ENCODE measurements around the gene HEATR9. TPM values are rescaled to one million over a fixed set of nuclear protein-coding genes. Genes with fewer than 3 reads are reported as not detected.
"Not testable (repeated sequence)": the region's sequence is repeated elsewhere in the genome, so short reads cannot be mapped to it uniquely, and the experiment has no call there.

HEATR9 gene, protein sequence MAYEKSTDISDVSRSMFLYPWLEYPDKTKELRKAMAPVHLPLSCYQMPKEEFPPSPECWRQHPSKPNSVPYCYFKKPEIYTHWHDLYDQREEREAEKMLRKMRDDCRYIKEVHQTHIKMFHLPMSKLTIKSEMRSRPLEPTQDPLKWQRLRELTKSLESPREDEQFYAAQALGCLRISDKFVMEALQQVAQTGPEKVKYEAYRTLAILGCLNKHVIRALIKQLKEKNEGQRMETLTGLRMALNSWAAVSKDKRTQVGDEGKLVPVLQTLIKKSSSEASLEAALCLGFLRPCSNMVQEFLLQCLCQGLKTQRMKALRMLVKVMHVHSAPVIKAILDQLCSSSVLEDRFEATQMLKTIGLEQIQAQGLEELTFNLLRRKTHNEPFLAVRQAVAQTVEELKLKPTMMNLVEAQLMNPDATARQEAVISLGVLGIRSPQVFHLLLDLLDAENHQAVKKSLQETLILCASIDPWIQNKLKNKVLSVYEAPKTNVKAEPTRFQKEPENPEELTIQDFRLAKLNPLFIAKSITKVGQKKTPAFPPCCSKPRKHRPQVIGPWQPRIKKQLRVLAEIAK
- total RNA-seq, result not detected

DNA sequence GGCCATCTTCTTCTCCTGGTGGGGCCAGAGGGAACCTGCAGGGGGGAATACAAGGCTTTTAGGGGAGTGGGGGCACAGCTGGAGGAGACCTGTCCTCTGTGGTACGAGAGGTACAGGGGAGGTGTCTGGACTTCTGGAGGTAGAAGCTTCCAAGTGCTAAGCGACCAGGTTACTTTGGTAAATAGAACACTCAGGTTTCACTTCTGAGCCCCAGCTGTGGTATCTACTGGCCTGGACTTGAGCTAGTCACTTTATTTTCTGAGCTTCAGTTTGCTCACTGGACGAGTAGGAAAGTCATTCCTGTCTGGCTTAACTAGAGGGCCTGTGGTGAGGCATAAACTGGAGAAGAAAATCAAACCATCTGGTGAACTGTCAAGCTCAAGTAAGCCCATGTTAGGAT lies at the start of gene HEATR9:
Gene HEATR9 (minus strand): TSS at position 155 of the 400 bp plus-strand sequence. CDS start 149 bp downstream, at position 6.
- DNase-seq (ENCODE audit: low spot score) (no peak), ATAC-seq (no peak)

- DNase-seq (ENCODE audit: low spot score) (no peak), ATAC-seq (no peak)
Observed at GRCh38 chr17:35917519-35918213, 49.0 kb upstream of the HEATR9 start.

DNA sequence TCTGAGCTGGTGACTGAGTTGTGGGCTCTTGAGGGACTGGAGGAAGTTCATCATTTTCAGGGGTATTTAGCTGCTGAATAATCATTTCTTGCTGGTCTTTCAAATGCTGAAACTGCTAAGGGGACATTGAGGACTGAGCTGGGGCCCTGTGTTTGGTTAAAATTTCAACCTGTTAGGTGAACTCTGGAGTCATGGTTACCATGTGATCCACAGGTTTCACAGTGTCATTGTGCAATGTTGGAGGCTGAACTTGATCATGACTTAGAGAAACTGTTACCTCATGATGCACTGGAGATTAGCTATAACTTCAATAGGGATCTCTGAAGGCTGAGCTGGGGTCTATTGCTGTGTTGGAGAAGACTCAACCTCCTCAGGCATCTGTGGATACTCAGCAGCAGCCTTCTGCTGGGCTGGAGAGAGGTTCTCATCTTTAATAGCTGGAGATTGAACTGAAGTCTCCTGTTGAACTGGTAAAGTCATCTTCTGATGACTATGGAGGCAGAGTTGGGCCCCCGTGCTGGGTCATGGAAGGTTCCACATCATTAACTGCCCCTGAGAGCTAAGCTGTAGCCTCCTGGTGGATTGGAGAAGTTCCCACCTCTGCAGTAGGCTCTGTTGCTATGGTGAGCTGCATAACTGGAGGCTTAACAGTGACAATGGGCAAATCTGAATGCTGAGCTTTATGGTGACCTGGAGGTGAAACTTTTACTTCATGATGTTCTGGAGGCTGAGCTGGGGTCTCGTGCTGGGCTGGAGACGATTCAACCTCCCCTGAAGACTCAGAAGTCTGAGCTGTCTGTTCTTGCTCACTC lies 46.7 kb upstream of the HEATR9 start:
- ATAC-seq, result peak; percentile 74
- DNase-seq (ENCODE audit: low spot score), result peak; percentile 68

DNA sequence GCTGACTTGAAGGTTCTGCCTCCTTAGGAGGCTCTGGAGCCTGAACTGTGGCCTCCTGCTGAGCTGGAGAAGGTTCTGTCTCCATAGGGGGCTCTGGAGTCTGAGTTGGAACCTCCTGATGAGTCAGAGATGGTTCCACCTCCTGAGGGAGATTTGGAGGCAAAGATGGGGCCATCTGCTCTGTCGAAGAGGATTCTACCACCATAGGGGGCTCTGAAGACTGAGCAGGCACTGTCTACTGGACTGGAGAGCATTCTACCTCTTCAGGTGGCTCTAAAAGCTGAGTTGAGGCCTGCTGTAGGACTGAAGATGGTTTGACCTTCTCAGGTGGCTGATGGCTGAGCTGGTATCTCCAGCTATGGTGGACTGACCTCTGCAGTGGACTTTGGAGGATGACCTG lies 45.7 kb upstream of the HEATR9 start:
- DNase-seq (ENCODE audit: low spot score) (no peak), ATAC-seq (no peak)

DNA sequence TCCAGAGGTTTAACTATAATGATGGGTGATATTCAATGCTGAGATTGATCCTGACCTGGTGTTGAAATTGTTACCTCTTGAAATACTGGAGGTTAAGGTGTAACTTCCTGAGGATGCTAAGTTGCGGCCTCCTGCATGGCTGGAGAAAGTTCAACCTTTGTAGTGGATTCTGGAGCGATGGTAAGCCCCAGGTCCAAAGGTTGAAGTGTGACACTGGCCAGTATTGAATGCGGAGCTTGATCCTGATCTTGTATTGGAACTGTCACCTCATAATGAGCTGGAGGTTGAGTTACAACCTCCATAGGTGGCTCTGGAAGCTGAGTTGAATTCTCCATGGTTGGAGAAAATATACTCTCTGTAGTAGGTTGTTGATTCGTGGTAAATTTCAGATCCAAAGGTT lies 44.9 kb upstream of the HEATR9 start:
- peak; percentile 59 for DNase-seq (ENCODE audit: low spot score)
- peak; percentile 51 for ATAC-seq

GRCh38 chr17:35912942-35913341 lies 44.3 kb upstream of the HEATR9 start:
- peak; percentile 69 for ATAC-seq
- DNase-seq (ENCODE audit: low spot score), result peak; percentile 69

GRCh38 chr17:35912339-35912912 lies 43.7 kb upstream of the HEATR9 start:
- ATAC-seq (no peak), DNase-seq (ENCODE audit: low spot score) (no peak)

GRCh38 chr17:35909408-35909807 lies 40.7 kb upstream of the HEATR9 start:
- ATAC-seq (no peak), DNase-seq (ENCODE audit: low spot score) (no peak)

DNA sequence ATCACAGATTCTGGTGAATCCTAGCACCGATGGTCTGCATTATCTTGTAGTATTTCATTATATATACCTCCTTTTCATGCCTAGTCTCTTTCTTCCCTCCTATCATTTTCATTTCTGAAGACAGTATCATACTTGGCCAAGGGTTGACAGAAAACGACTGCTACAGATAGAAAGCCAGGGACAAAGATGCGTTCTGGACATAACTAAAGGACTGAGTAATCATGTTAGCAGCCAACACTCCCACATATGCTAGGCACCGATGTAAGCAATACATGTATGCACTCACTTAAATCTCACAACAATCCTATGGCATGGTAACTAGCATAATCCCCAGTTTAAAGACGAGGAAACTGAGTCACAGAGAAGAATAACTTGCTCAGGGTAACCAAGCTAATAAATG lies 39.0 kb upstream of the HEATR9 start:
- ATAC-seq (no peak), DNase-seq (ENCODE audit: low spot score) (no peak)

DNA sequence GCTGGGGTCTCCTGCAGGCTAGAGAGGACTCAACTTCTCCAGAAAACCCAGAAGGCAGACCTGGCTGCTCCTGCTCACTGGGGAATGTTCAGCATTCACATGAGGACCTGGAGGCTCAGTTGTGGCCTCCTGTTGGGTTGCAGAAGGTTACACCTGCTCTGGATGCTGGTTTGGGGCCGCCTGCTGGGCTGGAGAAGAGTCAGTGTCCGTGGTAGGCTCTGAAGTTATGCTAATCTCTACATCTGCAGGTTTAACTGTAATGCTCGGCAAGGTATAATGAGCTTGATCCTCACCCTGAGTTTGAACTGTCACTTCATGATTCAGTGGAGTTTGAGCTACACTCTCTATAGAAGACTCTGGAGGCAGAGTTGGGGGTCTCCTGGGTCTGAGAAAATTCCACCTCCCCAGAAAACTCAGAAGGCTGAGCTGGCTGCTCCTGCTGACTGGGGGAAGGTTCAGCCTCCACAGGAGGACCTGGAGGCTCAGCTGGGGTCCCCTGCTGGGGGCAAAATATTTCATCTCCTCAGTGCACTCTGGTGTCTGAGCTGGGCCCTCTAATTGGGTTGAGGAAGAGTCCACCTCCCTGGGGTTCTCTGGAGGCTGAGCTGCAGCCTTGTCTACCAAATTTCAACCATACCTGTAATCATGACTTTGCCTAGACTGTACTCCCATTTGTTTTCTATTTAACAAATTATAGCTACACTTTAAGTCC lies 38.4 kb upstream of the HEATR9 start:
- ATAC-seq (no peak), DNase-seq (ENCODE audit: low spot score) (no peak)

DNA sequence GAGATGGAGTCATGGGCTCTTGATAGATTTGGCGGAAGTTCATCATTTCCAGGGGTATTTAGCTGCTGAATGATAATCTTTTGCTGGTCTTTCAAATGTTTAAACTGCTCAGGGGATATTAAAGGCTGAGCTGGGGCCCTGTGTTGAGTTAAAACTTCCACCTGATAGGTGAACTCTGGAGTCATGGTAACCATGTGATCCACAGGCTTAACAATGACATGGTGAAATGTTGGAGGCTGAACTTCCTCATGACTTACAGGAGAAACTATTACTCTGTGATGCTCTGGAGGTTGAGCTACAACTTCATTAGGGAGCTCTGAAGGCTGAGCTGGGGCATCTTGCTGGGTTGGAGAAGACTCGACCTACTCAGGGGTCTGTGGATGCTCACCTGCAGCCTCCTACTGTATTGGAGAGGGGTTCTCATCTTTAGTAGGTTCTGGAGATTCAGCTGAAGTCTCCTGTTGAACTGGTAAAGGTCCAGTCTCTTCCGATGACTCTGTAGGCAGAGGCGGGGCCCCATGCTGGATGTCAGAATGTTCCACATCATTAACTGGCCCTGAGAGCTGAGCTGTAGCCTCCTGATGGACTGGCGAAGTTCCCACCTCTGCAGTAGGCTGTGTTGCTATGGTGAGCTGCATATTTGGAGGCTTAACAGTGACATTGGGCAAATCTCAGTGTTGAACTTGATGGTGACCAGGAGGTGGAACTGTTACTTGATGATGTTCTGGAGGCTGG lies 37.7 kb upstream of the HEATR9 start:
- DNase-seq (ENCODE audit: low spot score), result no peak
- ATAC-seq, result no peak

GRCh38 chr17:35903451-35903850 lies 34.8 kb upstream of the HEATR9 start:
- DNase-seq (ENCODE audit: low spot score) (no peak), ATAC-seq (no peak)

DNA sequence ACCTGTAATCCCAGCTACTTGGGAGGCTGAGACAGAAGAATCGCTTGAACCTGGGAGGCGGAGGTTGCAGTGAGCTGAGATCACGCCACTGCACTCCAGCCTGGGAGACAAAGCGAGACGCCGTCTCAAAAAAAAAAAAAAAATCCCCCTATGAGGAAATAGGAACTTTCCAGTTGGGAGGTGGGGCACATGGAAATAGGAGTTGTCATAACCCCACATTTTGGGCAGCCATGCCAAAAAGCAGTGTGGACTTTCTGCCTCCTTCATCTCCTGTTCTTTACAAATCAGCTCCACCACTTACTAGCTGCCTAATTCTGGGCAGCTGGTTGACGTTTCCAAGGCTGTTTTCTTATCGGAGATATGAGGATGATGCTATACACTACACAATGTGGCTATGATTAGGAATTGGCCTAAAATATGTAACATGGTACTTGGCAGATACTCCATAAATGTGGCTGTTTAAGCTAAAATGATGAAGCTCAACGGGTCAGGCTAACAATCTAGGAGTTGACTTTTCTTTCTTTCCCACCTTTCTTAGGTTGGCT lies 33.0 kb upstream of the HEATR9 start:
- no peak for DNase-seq (ENCODE audit: low spot score)
- no peak for ATAC-seq

DNA sequence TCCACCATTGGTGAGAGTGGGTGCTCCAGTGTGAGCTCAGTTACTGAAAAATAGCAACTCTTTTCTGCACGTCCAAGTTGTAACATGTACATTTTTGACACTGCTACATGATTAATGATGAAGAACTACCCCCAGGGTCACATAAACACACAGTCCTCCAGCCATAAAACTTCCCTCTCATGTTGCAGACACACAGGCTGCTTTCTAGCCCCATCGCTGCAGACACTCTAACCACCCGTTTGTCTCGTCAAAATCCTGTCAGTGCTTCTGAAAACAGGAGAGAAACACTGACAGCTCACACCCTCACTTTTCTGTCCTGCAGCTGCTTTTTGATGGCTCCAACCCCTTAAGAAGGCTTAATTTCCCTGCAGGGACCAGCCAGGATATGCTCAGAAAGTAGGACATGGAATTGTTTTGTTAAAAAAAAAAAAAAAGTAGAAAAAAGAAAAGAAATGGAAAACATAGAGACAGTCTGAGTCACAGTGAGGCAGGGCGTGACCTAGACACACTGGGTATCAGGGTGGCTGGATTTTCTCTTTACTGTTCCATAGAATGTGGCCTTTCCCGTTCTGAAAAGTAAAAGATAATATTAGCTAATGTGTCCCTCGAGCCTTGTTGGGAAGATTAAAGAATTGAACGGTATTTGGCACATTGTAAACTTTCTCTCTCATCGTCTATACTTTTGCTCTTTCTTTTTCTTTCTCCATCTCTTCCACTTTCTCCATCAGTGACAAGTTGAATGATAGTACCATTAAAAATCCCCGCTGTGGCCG lies 32.2 kb upstream of the HEATR9 start:
- DNase-seq (ENCODE audit: low spot score) (no peak), ATAC-seq (no peak)

DNA sequence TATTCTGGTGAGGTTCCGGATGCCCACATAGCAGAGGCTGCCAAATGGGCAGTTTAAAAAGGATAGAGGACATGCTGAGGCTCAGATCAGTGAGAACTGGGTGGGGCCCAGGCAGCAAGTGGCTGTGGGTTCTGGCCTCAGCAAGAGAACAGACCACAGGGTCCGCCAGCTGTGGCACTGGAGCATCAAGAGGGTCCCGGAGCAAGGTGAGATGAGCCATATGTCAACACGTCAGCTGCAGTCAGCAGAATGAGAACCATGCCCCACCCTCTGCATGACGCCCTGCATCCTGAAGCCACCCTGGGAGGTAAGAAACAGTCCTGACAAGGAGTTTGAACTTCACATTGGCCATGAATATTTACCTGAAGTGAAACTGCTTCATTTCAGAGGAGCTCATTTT lies 31.6 kb upstream of the HEATR9 start:
- ATAC-seq (no peak), DNase-seq (ENCODE audit: low spot score) (no peak)

DNA sequence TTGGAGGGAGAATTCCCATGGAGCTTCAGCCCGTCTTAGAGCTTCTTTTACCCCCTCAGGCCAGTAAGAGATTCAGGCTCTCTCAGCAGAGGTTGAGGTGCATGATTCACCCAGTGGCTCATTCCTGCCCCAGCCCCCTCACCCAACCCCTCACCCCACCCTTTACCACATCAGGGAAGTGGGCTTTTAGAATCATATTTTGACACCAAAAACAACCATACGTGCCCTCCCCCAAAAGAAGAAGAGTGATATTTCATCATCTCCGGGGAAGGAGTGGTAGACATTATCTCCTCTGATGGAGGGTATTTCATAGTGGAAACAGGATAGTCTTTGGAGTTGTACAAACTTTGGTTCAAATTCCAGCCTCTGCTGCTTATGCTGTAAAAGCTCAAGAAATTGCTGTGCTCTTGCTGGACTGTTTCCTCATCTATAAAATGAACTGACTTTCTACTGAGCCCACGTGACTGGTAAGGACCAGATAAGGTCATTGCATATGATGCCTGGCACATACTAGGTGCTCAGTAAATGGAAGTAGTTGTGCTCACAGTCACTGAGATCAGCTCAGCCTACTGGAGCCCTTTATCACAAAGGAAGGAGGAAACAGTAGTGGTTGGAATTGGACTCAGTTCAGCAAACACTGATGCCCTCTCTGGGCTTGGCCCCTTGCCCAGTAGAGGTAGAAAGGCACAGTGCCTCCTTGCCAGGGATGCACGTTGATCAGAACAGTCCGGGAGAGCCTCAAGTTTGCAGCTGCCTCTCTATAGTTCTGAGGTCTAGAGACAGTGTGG lies 29.8 kb upstream of the HEATR9 start:
- peak; percentile 97 for ATAC-seq
- DNase-seq (ENCODE audit: low spot score), result peak; percentile 83

- DNase-seq (ENCODE audit: low spot score); ATAC-seq: not testable (repeated sequence)
Observed at GRCh38 chr17:35897772-35898171, 29.1 kb upstream of the HEATR9 start.

Measured in left lobe of liver (tissue), 2 donors.